ENCODE measurements around the gene CXCL13.
"Not testable (repeated sequence)": the region's sequence is repeated elsewhere in the genome, so short reads cannot be mapped to it uniquely, and the experiment has no call there.

CXCL13 gene, protein sequence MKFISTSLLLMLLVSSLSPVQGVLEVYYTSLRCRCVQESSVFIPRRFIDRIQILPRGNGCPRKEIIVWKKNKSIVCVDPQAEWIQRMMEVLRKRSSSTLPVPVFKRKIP

DNA sequence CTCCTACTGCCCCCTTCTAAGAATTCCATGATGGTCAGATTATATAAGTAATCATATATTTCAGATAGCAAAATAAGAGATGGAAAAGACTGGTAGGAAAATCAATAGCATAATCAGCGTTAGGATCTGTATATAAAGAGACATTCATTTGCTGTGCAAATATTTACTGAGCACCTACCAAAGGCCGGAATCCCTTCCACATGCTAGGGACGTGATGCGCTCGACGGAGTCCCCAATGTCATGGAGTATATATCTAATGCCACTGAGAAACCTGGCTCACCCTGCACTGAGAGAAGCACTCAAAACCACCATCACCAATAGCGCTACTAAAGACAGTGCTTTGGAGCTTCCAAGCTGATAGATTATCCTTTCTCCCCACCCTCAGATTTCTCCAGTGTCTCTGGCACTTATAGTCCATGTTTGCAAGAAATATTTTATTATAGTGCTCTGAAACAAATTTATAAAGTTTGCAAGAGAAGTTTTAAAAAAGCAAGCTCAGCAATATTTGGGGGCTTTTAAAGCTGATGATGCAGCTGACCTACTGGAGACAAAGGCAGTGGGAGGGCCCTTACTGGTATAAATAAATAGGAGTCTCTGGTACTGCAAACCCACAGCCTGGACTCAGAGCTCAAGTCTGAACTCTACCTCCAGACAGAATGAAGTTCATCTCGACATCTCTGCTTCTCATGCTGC lies at the start of gene CXCL13:
CXCL13 (plus strand) TSS at position 611 of the 693 bp plus-strand sequence; CDS start at position 657, 46 bp downstream.
- DNase-seq (ENCODE audit: low read depth) = no peak

DNA sequence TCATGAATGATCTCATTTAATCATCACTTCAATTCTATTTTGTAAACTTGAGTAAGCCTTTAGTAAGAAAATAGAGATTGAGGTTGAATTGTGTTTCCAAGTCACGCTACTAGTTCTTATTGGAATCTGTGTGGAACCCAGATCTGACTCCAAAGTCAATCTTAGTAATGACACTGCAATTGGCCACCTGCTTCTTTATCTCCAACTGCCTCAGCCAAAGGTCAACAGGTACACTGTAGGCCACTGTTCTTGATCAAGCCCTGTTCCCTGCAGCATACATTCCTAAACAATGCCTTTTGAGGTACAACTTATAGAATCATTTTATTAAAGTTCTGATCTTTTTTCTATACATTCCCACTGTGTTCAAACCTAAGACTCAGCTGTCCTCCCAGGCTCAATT lies 45.5 kb upstream of the CXCL13 start:
- no peak for DNase-seq (ENCODE audit: low read depth)

DNA sequence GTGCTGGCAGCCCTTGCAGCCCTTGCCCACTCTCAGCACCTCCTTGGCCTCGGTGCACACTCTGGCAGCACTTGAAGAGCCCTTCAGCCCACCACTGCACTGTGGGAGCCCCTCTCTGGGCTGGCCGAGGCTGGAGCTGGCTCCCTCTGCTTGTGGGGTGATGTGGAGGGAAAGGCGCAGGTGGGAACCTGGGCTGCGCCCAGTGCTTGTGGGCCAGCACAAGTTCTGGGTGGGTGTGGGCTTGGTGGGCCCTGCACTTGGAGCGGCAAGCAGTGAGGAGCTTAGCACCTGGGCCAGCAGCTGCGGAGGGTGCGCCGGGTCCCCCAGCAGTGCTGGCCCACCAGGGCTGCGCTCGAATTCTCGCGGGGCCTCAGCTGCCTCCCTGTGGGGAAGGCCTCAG lies 43.9 kb upstream of the CXCL13 start:
- not testable (repeated sequence) for DNase-seq (ENCODE audit: low read depth)

DNA sequence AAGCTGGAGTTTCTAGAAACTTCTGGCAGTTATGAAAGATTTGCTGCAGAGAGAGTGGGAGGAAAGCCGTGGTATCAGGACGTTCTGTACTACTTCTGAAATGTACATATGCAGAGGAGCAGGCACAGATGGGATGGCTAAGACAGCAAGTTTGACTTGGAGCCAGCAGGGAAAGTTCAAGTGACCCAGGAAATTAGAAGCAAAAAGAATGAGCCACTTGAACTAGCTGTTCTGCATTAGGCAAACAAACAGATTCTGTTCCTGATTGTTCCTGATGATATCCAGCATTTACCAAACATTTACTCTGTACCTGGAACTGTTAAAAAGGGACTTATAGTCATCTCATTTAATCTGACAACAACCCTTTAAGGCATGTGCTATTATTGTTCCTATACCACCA lies 41.4 kb upstream of the CXCL13 start:
- no peak for DNase-seq (ENCODE audit: low read depth)

DNA sequence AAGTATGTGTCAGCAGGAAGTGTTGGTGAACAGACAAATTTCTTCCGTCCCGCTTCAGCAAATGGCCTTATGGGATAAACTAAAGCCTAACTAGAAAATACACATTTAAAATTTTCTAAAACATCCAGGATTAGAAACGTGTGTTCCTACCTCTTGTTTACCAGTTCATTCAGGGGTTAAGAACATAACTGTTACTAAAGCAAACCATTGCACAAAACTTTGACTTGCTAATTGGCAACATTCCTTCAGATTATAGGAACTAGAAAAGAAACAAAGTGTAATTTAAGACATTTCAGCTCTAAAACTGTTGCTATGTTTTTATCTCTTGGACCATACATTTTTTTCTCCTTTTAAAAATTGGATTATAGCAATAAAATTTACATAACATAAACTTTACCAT lies 39.5 kb upstream of the CXCL13 start:
- no peak for DNase-seq (ENCODE audit: low read depth)

DNA sequence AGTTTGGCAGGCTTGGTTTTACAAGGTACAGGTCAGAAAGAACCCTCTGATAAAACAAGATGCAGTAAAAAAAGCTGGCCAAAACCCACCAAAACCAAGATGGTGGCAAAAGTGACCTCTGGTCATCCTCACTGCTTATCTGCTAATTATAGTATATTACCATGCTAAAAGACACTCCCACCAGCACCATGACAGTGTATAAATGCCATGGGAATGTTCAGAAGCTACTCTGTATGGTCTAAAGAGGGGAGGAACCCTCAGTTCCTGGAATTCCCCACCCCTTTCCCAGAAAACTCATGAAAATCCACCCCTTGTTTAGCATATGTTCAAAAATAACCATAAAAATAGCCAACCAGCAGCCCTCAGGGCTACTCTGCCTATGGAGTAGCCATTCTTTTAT lies 38.1 kb upstream of the CXCL13 start:
- DNase-seq (ENCODE audit: low read depth) = no peak

DNA sequence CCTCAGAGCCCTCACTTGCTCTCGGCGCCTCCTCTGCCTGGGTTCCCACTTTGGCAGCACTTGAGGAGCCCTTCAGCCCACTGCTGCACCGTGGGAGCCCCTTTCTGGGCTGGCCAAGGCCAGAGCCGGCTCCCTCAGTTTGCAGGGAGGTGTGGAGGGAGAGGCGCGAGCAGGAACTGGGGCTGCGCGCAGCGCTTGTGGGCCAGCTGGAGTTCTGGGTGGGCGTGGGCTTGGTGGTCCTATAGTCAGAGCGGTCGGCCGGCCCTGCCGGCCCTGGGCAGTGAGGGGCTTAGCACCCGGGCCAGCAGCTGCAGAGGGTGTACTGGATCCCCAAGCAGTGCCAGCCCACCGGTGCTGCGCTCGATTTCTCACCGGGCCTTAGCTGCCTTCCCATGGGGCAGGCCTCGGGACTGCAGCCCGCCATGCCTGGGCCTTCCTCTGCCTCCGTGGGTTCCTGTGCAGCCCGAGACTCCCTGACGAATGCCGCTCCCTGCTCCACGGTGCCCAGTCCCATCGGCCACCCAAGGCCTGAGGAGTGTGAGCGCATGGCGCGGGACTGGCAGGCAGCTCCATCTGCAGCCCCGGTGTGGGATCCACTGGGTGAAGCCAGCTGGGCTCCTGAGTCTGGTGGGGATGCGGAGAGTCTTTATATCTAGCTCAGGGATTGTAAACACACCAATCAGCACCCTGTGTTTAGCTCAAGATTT lies 35.0 kb upstream of the CXCL13 start:
- not testable (repeated sequence) for DNase-seq (ENCODE audit: low read depth)

DNA sequence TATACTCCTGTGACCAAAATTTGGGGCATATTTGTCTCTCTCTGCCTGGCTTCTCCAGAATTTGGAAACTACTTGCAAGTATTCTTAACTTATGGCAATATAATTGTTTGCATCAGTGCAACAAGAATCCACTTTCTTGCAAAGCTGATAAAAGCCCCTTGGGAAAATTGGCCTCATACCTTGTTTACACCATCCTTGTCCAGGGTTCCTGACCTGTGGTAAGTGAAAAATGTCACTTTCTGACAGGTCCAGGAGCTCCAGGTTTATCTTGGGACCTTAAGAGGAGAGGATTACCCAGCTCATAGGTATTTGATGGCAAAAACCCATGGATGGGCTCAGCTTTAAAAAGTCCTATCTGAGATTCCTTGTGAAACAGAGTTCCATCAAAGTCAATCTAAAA lies 29.3 kb upstream of the CXCL13 start:
- no peak for DNase-seq (ENCODE audit: low read depth)

DNA sequence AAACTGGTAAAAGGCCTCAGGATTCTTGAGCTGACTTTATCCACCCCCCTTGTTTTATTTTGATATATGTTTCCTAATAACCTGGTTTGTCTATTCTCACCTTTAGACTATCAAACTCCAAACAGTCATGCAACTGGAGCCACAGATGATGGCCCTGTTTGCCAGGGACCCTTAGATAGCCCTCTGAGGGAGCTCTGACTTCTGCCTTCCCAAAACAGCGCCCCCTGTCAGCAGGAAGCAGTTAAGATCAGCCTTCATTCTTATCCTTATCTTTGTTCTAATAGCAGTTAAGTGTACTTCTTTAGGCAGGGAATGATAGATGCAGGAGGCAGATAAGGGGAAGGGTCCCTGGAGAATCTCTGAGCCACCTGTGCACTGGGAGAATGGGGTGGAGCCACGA lies 27.5 kb upstream of the CXCL13 start:
- no peak for DNase-seq (ENCODE audit: low read depth)

DNA sequence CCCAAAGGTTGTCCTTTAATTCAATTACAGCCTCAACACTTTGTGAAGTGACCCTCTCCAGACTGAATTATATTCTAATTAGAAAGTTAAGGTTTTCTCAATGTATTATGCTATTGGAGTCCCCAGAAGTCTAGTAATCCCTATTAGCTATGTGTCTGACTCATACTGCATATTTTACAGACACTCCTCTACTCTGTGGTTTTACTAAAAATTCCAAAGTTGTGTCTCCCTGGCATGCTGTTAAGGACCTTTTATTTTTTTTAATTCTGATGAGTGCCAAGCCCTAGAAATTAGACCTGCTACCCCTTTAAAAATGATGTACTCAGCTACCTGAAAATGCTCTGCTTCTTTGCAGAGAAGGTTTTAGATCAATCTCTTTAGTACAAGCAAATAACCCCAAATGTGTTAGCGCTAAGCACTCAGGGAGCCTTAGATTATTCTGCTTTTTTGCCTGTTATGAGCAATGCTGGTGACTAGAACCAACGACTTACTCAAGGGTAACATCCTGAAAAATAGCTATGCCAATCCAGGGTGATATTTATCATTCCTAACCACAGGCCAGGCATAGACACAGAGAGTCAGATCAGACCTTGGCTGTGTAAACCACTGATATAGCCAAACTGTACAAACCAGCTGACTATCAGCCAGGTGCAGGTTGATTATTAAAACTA lies 26.1 kb upstream of the CXCL13 start:
- DNase-seq (ENCODE audit: low read depth) = peak; percentile 77

DNA sequence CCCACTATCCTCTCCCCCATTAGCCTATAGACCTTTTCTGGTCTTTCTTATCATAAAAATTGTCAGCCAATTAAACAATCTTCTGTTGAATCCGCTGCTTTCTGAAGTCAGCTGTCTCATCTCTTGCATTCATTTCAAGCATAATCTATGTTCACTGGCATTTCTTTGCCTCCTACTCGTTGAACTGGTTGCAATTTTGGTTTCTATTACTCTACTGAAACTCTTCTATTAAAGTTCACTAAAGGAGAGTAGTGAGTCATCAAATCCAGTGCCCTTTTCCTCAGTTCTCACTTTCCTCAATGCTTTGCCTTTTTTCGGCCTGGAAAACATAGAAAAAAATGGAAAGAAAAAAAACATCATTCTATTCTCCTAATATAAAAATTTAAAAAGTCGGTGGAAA lies 23.9 kb upstream of the CXCL13 start:
- no peak for DNase-seq (ENCODE audit: low read depth)

DNA sequence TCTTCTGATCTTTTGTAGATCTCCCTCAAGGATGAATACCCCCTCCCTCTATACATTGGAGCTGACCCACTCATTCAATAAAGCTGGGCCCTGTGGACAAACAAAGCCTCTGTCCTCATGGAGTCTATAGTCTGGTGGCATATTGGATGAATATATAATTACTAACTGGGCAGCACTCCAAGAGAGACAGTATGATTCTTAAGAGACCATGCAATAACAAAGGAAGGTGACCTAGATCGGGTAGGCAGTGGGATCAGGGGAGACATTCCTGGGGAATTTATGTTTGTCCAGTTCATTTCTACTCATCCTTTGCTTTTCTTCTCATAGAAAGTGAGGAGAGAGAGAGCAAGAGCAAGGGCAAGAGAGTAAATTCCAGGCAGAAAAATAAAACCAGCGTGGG lies 23.5 kb upstream of the CXCL13 start:
- DNase-seq (ENCODE audit: low read depth) = no peak

DNA sequence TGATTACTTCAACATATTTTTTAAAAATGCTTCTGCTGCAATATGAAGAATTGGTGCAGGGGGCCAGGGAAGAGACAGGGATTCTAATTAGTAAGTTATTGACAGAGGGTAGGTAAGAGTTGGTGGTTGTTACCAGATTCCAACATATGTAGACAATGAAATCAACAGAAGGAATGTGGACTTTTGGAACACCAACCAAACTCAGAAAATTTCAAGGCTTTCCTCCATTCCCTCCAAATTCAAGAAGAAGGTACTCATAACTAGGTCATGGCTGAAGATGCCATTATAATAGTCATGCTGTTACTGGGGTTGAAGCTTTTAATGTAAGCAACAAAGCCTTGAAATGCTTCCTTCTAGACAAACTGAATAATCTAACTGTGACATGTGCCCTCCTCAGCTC lies 22.9 kb upstream of the CXCL13 start:
- DNase-seq (ENCODE audit: low read depth) = no peak

DNA sequence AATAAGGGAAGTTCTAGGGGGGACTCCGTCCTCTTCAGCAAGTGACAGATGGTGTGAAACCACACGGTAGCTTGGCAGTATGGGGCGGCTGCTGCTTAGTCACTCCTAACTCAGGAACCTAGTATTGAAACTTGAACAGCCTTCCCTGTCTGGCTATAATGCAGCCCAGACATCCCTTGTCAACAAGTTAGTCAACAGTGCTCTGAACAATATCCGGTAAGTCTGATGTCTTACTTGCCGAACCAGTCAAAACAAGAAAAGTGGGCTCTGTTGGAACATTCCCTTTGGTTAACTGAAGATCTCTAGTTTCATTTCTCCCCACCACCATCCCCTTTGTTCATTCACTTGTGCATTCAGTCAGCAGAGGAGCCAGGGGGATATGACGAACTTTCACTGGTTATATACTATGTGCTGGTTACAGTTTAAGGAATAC lies 18.7 kb upstream of the CXCL13 start:
- DNase-seq (ENCODE audit: low read depth) = no peak

DNA sequence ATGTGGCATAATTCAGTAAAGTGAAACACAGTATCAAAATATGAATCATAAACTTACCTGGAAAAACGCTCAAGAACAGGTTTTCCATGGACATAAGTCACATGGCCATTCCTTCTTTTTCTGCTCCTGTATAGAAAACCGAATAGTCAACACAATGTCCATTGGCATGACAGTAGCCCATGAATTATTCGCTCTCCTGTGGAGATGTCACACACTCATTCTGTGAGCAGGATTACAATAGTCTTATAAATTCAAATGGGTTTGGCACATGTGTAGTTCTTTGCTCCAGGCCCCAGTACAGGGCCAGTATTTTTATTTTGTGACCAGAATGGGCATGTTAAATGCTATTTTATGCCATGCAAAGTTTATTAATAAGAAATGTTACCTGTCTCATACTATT lies 15.1 kb upstream of the CXCL13 start:
- no peak for DNase-seq (ENCODE audit: low read depth)

DNA sequence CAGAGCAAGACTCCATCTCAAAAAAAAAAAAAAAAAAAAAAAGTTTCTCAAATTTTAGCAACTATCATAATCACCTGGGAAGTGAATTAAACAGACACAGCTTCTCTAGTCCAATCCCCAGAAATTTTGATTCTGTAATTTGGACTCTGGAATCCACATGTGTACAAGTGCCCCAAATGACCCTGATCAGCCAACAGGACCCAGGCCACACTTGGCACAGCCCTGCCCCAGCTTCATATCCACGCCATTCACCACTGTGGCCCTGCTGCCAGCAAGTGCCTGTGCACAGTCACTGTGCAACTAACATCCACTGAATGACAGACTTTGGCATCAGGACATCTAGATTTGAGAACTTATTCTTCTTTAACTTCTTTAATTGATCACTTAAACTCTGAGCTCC lies 14.1 kb upstream of the CXCL13 start:
- DNase-seq (ENCODE audit: low read depth) = no peak

DNA sequence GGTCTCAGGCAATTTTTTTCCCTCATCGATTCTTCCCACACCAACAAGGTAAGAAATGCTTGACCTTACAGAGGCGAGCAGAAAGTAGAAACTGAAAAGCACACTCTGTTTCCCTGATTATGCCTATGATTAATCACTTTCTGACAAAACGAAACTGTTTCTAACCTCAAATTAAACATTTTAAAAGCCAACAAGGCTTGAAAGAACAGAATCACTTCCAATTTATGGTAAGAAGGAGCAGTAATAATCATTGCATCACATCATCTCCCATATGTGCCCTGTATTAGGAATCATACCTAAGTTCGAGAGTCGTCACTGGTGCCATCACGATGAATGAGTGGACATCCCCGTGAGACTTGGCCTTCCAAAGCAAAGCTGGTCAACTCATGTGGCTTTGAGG lies 12.5 kb upstream of the CXCL13 start:
- no peak for DNase-seq (ENCODE audit: low read depth)

DNA sequence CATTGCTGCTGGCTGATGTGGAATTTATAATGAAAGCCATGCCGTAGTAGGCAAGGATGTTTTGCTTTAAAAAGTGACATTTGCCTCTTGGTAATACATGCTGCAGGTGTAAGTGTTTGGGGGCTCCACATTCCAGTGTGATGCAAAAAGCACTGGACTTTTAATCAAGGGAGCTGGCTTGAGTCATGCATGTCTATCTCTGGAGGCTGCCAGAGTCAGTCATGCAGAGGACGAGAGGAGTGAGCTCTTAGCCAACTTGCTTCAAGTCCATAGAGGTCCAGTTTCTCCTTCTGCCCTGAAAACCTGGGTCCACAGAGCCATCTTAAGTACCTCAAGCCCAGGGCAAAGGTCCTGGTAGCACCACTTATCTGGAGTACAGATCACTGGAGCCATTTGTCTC lies 11.6 kb upstream of the CXCL13 start:
- DNase-seq (ENCODE audit: low read depth) = no peak

DNA sequence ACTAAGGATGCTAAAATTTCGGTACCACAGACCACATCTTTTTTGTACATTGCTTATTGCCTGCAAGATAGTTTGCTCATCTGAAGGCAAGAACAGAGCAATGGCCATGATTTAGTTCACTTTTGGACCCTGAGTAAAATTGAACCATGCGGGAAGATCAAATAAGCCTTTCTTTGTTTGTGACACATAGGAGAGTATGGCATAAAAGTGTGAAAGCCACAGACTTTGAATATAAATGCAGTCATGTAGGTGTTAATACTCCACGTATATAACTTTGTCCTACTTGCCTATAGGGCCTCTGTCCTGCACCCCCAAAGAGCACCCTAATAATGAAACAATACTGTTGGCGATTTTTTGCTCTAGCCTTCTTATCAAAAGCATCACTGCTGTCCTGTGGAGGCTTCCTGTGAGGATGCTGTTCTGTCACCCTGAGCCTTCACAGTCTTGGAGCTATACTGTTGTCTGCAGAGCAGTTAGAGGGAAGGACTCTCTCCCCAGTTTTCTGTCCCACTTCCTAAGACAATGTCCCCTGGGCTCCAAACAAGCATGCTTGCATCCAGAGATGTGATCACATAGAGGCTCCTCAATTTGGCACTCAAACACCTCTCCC lies 10.2 kb upstream of the CXCL13 start:
- DNase-seq (ENCODE audit: low read depth) = no peak

DNA sequence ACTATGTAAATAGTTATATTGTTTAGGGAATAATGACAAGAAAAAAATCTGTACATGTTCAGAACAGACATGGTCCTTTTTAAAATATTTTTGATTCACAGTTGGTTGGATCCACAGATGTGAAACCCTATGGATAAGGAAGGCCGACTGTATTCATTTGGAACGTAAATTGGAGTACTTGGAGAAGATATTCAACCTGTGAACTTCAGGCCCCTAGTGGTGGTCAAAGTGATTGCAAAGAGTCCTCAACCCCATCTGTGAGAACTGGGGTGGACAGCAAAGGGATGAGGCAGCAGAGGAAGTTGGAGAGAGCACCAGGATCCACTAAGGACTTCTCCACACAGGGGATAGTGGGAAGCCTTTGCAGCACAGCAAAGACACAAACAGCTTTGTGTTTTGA lies 6.2 kb upstream of the CXCL13 start:
- no peak for DNase-seq (ENCODE audit: low read depth)

DNA sequence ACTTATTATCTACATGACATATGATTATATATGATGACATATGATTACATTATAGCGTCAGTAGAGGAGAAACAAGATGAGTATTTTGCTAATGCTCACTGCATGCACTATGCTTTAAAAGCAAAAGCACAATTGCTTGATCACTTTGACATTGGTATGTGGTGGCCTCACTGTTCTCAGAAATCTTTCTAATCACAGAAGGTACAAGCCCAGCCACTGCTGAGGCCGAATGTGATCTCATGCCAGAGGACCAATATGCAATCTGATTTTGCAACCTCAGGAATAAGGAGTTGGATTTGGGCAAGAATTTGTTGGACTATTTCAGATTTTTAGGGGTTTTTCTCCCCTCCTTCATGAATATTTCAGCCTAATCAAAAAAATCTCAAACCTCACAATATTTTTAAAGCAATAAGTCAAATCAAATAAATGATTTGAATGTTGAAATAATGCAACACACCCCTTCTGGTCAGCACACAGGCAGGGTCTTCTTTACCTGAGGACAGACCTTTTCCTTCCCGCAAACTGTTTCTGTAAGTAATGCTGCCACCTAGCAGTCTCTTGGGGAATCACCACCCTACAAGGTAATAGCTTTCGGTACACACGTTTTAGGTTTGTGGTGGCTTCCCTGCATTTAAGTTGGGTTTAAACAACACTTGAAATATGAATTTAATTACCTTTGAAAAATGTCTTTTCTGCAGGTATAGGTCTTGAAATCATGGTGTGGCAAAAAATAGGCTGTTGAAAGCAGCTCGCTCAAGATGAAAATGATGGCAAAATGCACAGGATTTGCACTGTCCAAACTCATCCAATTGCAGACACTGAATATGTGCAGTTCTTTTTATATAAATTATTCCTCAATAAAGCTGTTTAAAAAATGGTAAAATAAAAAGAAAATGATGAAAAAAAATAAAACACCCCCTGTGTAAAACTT lies 4.8 kb upstream of the CXCL13 start:
- no peak for DNase-seq (ENCODE audit: low read depth)
